ENCODE measurements around the gene PCNX2.
"Not testable (repeated sequence)": the region's sequence is repeated elsewhere in the genome, so short reads cannot be mapped to it uniquely, and the experiment has no call there.

The PCNX2 gene

DNA sequence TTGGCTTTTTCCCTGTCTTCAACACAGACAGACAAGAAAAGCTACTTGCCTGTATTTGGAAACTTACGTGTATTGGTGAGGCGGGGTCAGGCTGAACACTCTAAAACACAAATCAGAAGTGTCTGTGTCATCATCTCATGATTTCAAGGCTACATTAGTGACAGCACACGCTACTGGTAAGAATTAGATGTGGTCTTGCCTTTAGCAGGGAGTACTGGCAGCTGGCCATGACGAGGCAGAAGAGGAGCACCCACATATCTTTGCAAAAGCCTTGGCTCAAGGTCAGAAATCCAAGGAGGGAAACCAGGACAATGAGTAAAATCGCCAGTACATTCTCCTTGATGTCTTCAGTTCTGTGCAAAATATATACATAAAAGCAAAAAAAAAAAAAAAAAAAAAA lies 77.7 kb downstream of the PCNX2 start:
- DNase-seq (ENCODE audit: low spot score): no peak

DNA sequence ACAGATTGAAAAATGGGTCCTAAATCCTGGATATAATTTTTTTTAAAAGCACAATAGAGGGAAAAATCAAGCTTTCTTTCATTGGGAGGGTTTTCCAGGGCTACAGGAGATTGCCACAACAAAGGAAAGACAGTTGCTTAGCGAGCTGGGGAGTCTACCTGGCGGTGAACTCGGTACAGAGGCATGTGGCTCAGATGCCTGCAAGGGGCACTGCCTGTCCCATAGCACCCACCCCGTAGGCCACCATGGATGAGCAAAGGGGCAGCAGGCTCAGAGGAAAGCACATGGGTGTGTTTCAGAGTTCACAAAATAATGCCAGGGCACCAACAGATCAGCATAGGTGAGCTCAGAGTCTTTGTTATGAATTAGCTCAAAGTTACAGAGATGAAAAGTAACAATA lies 79.5 kb downstream of the PCNX2 start:
- no peak for DNase-seq (ENCODE audit: low spot score)

DNA sequence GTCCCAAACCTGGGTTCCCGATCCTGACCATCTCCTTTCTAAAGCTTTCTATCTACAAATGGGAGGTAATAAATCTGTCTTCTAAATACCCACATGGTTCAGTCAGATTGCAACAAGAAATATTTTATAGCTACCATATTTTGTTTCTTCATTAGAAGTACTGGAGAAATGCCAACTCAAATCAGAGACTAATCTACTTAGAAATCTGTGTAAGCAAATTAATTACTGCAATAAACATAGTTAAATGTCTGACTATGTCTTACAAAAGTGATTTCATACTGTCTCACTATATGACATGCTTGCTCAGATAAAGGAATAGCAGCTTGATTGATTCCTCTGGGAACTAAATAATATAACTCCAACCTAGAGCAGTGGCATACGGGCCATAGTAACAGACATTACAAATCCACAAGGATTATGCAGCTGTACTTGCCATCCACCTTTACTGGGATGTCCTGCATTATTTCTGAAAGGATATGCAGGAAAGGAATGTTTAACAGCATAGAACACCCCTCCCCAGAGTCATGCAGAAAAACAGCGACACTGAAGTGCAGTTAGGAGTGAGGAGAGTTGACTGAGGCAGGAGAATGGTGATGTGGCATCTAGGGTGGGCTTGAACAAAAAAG lies 80.3 kb downstream of the PCNX2 start:
- no peak for DNase-seq (ENCODE audit: low spot score)

DNA sequence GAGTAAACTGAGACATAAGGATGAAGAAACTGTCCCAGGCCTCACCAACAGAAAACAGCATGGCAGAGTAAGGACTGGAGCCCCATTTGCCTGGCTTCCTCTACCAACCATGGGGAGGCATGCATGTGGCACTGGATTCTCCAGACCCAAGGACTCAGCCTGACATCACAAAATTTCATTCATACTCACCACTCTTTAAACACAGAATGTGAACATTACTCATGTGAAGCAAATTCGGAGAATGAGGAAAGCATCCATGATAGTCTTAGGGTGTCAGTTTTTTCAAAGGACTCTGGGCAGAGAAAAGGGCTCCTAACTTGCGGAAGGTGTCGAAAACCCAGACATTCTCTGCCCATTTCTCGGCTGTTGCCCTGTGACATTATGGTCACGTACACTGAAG lies 83.9 kb downstream of the PCNX2 start:
- no peak for DNase-seq (ENCODE audit: low spot score)

DNA sequence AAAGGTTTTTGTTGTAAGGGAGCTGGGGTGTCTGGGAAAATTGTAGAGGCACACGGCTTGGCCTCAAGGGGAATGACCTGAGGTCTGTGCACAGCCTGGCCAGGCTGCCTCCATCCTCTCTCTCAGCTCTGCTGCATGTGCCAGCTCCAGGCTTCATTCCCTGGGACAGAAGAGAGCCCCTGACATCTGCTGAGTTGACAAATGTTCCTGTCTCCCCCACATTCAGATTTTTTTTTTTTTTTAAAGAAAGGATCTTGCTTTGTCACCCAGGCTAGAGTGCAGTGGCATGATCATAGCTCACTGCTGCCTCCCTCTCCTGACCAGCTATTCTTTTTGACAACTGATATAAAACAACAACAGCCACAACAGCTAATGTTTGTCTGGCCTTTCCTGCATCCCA lies 84.4 kb downstream of the PCNX2 start:
- no peak for DNase-seq (ENCODE audit: low spot score)

DNA sequence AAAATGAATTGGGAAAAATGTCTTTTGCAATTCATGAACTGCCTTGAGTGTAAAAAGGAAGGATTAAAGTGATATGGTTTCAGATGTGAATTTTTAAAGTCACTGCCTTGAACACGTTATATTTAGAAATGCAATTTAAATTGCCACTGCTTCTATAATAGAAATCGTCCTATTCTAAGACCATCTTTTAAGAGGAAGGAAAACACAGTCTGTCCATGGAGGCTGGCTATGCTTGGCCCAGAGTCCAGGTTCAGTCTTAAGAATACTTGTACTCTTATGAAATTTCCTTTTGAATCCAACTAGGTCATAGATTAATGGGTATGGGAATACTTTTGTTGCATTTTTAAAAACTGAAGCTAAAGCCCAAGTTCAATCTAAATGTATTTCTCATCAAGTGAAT lies 86.0 kb downstream of the PCNX2 start:
- DNase-seq (ENCODE audit: low spot score): no peak

DNA sequence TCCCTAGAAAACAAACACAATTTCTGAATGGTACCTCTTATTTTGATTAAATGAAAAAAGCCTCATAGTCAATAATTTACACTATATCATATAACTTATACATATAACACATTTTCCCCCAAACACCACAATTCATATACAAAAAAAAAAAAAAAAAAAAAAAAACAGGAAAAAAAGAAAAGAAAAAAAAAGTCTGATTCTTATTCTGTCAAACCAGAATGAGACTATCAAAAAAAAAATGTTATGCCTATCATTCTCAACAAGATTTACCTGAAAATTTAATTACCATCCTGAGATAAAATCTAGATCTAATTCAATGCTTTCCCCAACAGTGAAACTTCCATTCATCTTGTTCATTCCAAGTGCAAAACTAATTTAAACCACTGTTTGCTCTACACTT lies 86.8 kb downstream of the PCNX2 start:
- DNase-seq (ENCODE audit: low spot score): no peak

DNA sequence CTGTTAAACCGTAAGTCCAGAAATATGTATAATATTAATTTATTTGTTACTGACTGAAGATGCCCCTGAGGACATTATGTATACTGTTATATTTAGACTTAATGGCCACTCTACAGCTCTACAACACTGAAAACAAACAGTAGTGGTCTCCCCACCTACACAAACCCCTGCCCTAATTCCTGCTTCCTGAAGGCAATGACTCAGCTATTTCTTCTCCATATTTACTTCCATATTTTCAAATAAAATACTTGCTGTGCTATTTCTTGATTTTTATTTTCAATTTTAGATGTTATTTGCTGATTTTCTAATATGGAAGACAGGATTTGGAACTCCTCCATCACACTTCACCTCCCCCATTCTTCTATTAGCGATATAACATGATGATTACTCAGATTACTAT lies 97.6 kb downstream of the PCNX2 start:
- no peak for DNase-seq (ENCODE audit: low spot score)

DNA sequence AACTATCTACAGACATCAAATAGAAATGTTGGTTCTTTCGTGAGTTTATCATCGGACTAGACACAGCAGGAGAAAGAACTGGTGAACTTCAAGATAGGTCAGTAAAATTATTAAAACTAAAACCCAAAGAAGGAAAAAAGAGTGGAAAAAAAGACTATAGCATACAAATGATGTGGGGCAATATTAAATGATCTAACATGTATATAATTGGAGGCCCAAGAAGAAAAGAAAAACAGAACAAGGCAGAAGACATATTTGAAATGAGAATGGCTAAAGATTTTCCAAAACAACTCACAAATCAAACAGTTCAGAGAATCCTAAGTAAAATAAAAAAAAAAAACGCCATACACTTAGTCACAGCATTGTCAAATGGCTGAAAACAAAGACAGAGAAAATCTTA lies 101.8 kb downstream of the PCNX2 start:
- DNase-seq (ENCODE audit: low spot score): no peak

DNA sequence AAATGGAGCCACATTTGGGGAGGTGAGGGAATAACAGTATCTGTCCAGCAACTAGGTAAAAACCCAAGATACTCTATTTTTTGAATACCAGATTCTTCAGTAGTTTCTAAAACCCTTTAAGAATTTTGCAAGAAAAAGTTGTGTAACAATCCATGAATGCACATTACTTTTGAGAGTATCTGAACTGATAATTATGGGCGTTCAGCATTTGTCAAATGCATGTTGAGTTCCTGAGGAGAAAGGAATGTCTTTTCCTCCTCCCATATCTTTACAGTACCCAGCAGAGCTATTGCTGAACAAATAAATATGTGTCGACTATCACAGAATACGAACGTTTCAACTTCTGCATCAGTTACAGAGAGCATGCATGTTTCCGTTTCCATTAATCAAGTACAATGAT lies 104.5 kb downstream of the PCNX2 start:
- no peak for DNase-seq (ENCODE audit: low spot score)

DNA sequence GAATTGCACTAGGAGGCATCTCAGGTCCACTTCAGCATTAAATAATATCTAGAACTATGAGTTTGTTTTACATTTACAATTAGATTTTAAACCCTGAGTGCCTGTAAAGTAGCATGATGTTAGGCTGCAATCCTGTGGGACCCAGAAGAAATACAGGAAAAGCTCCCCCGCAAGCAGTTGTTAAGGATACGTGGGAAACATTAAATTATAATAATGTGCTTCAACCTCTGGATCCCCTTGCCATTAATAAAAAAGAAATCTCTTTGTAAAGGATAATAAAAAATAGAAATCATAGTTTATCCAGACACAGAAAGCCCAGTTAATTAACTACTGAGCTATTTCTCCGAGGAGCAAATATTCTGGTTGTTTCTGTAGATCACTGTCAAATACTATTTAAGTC lies 106.0 kb downstream of the PCNX2 start:
- DNase-seq (ENCODE audit: low spot score): no peak

DNA sequence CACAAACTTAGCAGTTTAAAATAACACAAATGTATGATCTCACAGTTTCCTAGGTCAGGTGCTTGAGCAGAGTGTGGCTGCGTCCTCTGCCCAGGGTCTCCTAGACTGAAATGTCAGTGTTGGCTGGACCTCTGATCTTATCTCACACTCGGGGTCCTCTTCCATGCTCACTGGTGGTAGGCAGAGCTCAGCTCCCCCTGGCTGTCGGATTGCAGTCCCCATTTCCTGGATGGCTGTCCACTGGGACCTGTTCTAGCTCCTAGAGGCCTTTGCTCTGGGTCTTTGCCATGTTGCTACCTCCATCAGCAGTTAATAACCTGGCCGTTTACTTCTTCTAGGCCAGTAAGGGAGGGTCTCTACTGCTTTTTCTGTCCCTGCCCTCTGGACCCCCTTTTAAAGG lies 107.5 kb downstream of the PCNX2 start:
- DNase-seq (ENCODE audit: low spot score): no peak

DNA sequence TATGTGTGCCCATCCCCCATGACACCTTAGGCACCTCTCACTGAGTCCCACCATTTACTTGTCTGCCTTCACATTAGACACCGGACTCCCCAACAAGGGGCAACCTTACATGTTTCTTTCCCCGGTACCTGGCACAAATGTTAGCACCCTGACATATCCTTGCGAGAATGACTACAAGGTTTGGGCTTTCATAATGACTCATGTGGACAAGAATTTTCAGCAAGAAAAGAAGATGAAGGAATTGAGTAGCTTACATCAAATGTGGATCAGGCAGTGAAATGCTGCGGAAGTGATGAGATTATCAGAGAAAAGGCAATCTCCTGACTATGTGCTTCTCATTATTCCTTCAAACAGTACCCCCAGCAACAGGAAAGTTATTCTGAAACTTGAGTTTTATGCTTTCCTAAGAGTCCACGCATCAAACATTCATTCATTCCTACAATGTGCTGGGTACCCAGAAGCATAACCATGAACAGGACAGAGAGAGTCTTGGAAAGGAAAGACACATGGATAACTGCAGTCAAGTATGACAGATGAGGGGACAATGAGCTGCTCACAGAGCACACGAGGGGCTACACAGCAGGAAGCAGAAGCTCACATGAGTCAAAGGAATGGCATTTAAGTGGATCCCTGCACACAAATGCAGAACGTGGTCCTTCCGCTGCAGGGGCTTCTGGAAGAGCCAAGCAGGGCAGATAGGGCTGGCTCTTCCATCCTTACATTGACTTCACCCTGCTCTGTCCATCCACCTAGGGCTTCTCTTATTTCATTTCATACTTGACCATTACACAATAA lies 112.1 kb downstream of the PCNX2 start:
- no peak for DNase-seq (ENCODE audit: low spot score)

DNA sequence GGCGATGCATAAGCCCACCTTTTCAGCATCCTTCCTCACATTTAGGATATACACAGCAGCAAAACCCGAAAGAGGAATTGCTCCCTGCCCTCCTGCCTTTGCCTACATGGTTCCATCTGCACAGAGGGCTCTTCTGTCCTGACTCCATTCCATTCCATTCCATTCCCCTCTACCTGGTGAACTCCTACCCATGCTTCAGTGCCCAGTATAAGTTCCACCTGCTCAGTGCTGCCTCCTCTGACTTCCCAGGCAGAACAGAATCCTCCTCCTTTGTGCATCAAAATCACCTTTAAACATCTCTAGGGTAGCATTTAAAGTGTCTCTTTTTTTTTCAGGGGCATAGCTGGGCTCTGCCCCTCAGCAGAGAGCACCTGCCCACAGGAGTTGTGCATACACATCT lies 112.9 kb downstream of the PCNX2 start:
- DNase-seq (ENCODE audit: low spot score): no peak

DNA sequence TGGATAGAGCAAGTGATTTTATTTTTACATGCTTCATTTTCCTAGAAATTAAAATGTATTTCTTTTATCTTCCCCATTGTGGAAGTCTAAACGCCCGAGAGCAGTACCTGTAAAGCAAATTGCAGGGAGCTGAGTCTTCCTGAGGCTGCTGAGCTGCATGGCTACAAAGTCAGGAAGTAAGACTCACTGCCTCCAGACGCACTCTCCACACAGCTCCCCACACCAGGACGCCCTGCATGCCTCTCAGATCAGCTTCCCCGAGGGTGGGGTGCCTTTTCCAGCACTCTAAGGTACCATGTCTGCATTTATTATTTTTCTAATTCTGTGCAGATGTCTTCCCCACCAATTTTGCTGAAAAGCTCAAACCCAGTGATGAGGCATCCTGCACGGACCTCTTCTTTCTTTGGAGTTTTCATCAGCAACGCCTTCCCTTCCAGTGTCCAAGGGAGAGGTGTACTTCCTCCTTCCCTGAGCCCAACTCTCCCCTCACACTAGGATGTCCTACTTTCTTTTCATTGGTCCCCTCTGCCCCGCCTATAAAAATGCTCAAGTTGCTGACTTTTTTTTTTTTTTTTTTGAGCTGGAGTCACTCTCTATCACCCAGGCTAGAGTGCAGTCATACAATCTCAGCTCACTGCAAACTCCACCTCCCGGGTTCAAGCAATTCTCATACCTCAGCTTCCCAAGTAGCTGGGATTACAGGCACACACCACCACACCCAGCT lies 114.7 kb downstream of the PCNX2 start:
- no peak for DNase-seq (ENCODE audit: low spot score)

DNA sequence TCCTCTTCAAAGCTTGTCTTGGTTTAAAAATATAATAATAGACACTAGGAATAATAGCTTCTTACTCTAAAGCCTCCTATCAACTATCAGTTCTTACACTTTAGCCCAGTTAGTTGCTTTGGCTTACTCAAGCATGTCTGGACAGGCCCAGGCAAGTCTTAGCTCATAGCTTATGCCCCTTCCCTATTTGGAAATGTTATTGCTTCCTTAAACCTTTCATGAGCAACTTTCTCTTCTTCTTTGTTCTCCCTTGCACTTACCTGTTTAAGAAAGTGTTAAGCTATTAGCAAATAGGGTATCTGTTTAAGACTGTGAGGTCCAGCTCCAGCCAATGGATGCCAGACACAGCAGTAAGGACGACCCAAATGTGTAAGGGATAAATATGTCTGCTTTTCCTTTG lies 115.9 kb downstream of the PCNX2 start:
- not testable (repeated sequence) for DNase-seq (ENCODE audit: low spot score)

DNA sequence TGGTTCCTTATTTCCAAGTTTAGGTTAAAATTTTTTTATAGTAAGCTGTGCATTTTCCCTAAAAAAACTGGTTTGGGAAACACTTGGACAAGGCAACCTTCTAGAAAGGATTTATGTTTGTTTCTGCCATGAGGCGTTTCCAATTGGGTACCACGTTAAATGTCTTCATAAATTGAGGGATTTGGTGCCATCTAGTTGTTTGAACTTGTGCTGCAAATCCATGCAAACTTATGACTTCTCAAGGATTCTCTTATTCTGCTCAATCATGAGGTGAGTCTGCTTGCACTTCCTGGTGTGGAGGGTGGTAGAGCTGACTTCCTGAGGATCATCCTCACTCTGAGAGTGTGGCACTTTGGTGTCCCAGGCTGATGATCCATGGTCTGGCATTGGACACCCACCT lies 123.3 kb downstream of the PCNX2 start:
- no peak for DNase-seq (ENCODE audit: low spot score)

DNA sequence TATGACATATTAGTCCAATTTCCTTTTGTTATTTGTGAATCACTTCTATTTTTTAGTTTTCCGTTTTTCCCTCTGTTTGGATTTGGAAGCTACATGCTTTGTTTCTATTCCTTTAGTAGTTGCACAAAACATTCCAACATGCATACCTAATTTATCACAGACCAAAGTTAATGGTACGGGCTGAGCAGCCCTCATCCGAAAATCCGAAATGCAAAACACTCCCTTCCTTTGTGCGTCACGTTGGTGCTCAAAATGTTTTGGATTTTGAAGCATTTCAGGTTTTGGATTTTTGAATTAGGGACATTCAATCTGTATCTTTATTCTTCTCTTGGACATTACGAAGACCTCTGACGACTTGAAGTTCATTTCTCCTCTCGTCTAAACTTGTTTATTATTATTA lies 124.8 kb downstream of the PCNX2 start:
- no peak for DNase-seq (ENCODE audit: low spot score)

DNA sequence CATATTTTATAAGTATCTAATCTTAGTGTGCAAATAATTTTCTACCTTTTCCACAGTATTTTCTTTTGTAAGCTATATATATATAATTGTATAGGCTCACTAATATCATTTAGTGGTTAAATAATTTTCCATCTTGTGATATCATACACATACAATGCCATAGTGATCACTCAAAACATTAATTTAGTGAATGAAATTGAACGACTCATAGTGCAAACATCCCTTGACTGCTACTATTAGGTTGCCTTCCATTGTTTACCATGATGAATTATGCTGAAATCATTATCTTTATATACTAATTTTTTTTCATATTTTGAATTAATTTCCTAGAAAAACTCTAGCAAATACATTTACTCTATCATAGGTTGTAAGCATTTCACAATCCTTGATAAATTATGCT lies 127.1 kb downstream of the PCNX2 start:
- no peak for DNase-seq (ENCODE audit: low spot score)

DNA sequence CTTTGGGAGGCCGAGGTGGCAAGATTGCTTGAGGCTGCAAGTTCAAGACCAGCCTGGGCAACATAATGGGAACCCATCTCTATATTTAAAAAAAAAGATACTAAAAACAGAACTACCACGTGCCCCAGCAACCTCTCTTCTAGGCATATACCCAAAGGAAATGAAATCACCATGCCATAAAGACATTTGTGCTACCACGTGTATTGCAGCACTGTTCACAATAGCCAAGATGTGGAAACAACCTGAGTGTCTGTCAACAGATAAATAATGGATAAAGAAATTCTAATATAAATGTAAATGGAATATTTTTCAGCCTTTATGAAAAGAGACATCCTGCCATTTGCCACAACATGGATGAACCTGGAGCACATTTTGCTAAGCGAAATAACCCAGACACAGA lies 128.6 kb downstream of the PCNX2 start:
- DNase-seq (ENCODE audit: low spot score): no peak

DNA sequence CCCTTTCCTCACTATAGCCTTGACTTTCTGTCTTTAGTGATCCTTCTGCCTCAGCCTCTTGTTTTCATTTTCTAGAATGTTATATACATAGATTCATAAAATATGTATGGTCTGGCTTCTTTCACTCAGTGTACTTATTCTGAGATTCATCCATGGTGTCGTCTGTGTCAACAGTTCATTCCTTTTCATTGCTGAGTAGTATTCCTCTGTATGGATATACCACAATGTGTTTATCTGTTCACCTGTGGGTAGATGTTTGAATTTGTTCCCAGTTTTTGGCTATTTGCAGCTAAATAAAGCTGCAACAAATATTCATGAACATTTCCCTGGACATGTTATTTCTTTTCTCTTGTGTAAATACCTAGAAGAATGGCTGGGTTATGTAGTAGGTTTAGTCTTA lies 131.8 kb downstream of the PCNX2 start:
- DNase-seq (ENCODE audit: low spot score): no peak

DNA sequence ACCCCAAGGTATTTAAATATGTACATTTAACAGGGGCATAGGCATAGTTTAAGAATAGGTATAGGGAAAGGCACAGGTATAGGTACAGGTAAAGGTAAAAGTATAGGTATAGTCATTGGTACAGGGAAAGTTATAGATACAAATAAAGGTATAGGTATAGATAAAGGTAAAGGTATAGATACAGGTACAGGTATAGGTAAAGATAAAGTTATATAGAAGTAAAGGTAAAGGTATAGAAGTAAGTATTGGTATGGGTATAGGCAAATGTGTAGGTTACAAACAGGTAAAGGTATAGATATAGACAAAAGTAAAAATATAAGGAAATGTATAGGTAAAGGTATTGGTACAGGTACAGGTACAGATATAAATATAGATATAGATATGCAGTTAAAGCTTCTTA lies 137.2 kb downstream of the PCNX2 start:
- DNase-seq (ENCODE audit: low spot score): no peak

DNA sequence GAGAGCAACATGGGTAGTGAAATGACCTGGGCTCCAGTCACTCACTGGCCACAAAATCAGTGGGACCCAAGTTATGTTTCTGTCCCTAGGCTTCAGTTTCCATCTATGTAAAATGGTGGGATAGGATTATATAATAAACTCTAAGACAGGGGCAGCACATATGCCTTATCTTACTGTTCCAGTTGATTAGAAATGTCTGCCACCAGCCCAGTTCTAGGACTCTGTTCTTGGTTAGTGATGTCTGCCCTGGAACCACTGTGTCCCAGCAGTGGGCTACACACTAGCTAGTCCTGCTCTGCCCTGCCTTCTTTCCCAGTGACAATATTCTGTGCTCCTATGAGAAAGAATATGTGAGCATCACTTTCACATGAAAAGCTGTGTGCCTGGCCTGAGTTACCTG lies 138.3 kb downstream of the PCNX2 start:
- DNase-seq (ENCODE audit: low spot score): no peak

All from putamen (tissue), 1 donor.